HG02973 (cell line): Measurements from ENCODE around the gene COL20A1.

Experiments used
- ATAC-seq: cut with Tn5 transposase; IDR thresholded peaks from one replicate; pipeline ENCODE4 v1.9.1; 2021; ENCODE audit warnings: moderate library complexity; ENCODE audit not compliant: unreplicated experiment

COL20A1 gene

GRCh38 chr20:63307538-63308217 lies 14.7 kb downstream of the COL20A1 start:
- ATAC-seq = no peak

- ATAC-seq = no peak
These were observed 15.4 kb downstream of the COL20A1 start for GRCh38 chr20:63308218-63308911.

DNA sequence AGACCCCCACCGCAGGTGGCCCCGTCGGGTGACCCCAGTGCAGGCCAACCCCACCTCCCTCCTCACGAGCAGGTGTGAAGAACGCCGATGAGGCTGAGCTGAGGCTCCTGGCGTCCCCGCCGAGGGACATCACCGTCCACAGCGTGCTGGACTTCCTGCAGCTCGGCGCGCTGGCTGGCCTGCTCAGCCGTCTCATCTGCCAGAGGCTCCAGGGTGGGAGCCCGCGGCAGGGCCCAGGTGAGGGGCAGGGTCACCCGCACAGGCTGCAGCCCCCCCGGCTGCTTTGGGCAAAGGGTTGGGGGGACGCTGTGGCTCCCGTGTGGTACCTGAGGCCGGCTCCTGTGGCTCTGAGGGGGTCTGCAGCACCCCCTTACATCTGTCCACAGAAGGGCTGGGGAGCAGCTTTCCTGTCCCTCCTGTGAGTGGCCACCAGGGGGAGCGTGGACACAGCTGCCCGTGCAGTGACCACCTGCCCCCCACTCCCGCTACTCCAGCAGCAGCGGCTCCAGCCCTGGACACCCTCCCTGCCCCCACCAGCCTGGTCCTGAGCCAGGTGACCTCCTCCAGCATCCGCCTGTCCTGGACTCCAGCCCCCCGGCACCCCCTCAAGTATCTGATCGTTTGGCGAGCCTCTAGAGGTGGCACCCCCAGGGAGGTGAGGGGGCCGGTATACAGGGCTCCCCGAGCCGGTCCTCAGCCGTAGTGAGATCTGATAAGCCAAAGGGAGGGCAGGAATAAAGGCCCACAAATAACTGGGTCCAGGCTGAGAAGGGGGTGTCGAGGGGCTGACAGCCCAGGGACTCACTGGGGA lies 16.5 kb downstream of the COL20A1 start:
- no peak for ATAC-seq

- ATAC-seq = no peak
These were observed 17.4 kb downstream of the COL20A1 start for GRCh38 chr20:63310265-63310991.

DNA sequence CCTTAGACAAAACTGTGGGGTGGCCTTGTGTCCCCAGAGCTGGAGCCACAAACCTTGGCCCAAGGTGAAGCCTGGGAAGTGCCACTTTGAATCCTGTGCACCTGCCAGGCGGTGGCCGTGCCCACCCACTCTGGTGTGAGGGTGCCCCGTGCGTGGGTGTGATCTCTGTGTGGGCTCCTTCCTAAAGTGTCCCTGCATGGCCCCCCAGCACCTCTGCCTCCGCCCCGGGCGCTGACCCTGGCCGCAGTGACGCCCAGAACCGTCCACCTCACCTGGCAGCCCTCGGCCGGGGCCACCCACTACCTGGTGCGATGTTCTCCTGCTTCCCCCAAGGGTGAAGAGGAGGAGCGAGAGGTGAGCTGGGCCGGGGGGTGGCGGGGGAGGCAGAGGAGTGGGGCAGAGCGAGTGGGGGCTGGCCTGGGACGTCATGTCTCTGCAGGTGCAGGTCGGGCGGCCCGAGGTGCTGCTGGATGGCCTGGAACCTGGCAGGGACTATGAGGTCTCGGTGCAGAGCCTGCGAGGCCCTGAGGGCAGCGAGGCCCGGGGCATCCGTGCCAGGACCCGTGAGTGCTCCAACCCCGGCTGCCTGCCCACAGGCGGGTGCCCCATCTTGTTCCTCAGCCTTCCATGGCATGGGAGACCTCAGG lies 18.3 kb downstream of the COL20A1 start:
- no peak for ATAC-seq

DNA sequence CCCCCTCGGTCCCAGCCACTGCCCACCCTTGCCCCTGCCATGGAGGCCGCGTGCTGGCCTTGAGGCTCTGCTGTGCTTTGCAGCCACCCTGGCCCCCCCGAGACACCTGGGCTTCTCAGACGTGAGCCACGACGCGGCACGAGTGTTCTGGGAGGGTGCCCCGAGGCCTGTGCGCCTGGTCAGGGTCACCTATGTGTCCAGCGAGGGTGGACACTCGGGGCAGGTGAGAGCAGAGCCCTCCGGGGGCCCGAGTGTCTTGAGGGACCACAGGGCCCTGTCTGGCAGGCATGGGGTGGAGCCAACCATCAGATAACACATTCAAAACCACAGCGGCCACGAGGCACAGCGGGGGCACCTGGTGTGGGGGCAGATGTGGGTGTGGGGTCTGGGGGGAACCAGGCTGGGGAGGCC lies 18.9 kb downstream of the COL20A1 start:
- ATAC-seq = no peak

GRCh38 chr20:63312273-63312672 lies 19.3 kb downstream of the COL20A1 start:
- no peak for ATAC-seq

GRCh38 chr20:63312690-63313348 lies 19.8 kb downstream of the COL20A1 start:
- no peak for ATAC-seq

DNA sequence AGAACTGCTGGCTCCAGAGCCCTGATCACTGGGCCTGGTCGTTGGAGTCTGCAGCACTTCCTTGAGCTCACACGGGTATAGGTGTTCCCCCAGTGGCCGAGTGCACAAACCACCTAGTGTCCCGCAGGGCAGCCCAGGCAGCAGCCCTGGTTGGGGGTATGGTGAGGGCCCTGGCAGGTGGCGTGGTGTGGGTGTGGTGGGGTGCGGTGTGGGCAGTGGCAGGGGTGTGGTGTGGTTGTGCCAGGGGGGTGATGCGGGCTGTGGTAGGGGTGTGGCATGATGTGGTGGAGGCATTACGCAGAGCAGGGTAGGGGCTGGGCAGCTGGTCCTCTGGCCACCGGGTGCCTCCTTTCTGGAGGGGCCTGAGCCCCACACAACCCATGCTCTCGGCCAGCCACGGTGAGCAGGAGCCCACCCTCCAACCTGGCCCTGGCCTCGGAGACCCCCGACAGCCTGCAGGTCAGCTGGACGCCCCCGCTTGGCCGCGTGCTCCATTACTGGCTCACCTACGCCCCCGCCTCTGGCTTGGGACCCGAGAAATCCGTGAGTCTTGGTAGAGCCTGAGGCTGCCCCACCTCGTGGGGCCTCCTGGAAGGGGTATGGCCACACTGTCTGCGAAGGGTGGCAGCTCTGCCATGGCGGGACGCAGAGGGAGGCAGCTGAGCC lies 20.5 kb downstream of the COL20A1 start:
- ATAC-seq = no peak

- ATAC-seq = no peak
These were observed 21.1 kb downstream of the COL20A1 start for GRCh38 chr20:63314015-63314471.

- no peak for ATAC-seq
These were observed 21.7 kb downstream of the COL20A1 start for GRCh38 chr20:63314566-63315239.

DNA sequence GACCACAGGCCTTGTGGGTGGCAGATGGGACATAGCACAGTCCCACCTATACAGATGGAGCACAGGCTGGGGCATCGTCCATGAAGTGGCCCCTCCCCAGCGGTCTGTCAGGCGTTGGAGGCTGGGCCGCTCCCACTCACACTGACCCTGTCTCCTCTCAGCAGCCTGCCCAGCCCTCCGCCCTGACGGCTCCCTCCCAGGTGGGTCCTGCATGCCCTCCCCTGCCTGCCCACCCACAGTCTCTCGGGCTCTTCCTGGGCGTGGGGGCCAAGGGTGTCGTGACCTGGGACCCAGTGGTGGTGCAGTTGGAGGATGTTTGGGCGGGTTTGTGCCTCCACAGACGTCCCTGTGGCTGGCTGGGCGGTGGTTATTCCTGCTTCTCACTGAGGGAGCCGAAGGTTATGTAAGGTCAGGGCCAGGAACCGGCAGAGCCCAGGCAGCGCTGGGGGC lies 22.3 kb downstream of the COL20A1 start:
- ATAC-seq = no peak

GRCh38 chr20:63315731-63316491 lies 22.9 kb downstream of the COL20A1 start:
- no peak for ATAC-seq

- ATAC-seq = no peak
These were observed 23.5 kb downstream of the COL20A1 start for GRCh38 chr20:63316502-63316921.

DNA sequence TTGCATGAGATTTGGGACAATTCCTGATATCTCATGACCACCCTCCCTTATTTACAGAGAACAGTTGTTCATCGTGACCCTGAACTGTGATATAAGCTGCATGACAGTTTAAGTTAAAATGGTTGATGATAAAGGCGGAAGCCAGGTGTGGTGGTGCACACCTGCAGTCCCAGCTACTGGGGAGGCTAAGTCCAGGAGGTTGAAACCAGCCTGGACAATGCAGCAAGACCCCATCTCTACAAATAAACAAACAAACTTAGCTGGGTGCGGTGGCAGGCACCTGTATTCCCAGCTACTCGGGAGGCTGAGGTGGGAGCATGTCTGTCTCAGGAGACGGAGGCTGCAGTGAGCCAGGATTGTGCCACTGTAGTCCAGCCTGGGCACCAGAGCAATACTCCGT lies 24.1 kb downstream of the COL20A1 start:
- ATAC-seq = no peak

GRCh38 chr20:63317601-63318291 lies 24.8 kb downstream of the COL20A1 start:
- no peak for ATAC-seq

DNA sequence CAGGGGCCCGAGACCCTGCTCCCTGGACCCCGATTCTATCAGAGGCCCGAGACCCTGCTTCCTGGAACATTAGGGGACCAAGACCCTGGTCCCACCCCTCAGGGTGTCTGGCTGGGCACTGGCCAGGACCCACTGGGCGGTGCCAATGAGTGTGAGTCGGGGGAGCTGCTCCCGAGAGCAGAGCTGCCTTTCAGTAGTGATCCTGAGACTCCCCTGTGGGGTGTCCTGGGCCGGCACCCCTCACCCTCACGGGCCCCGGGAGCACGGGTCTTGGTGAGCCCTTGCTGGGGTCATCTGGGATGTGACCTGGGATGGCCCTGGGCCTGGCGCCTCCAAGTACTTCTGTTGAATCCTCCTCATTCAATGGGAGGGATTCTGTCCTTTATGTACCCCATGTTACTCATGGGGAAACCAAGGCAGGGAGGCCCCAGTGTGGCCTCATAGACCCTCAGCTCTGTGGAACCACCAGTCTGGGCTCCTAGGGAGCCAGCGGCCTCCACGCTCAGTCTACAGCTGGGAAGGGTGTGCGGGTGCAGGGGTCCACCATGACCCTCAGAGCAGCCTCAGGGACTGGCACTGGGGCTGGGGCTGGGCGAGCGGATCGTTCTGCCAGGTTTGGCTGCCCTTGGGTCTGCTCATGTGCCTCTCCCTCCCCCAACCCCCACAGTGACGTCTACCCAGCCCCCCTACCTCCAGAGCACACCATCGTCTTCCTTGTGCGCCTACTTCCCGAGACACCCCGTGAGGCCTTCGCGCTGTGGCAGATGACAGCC lies 25.6 kb downstream of the COL20A1 start:
- no peak for ATAC-seq
